Stimulated activated CD4-positive, alpha-beta T cell treated with anti-CD3 and anti-CD28 coated beads, Interleukin-4, amount 100 ng/mL, for 24 hours (primary cell): Measurements from ENCODE around the gene NAT10.

Experiments
- DNase-seq: peaks from one replicate; pipeline ENCODE4 v3.0.0-alpha.2; 2020

Gene NAT10

GRCh38 chr11:34150494-34151151, 45.2 kb downstream of the NAT10 start:
- no peak for DNase-seq

GRCh38 chr11:34151166-34151565, 45.7 kb downstream of the NAT10 start:
- no peak for DNase-seq

GRCh38 chr11:34151916-34152845, 46.8 kb downstream of the NAT10 start:
- no peak for DNase-seq

- no peak for DNase-seq
These were observed 48.8 kb downstream of the NAT10 start for GRCh38 chr11:34154059-34154875.

GRCh38 chr11:34155057-34155756, 49.8 kb downstream of the NAT10 start:
- no peak for DNase-seq

- DNase-seq: no peak
These were observed 50.3 kb downstream of the NAT10 start for GRCh38 chr11:34155757-34156062.

GRCh38 chr11:34157163-34157562, 51.7 kb downstream of the NAT10 start:
- DNase-seq: no peak

- no peak for DNase-seq
These were observed 53.2 kb downstream of the NAT10 start for GRCh38 chr11:34158661-34159060.

- no peak for DNase-seq
These were observed 54.8 kb downstream of the NAT10 start for GRCh38 chr11:34160049-34160721.

GRCh38 chr11:34160791-34161190, 55.4 kb downstream of the NAT10 start:
- DNase-seq: no peak

- DNase-seq: no peak
These were observed 55.9 kb downstream of the NAT10 start for GRCh38 chr11:34161361-34161760.

- DNase-seq: peak; percentile 36
These were observed 56.5 kb downstream of the NAT10 start for GRCh38 chr11:34161812-34162492.

GRCh38 chr11:34162493-34162820, 57.0 kb downstream of the NAT10 start:
- no peak for DNase-seq

GRCh38 chr11:34162856-34163255, 57.4 kb downstream of the NAT10 start:
- no peak for DNase-seq

- DNase-seq: no peak
These were observed 59.7 kb downstream of the NAT10 start for GRCh38 chr11:34165121-34165520.

- DNase-seq: no peak
These were observed 60.5 kb downstream of the NAT10 start for GRCh38 chr11:34165786-34166555.

- DNase-seq: no peak
These were observed 61.6 kb downstream of the NAT10 start for GRCh38 chr11:34166806-34167740.

GRCh38 chr11:34167961-34168360, 62.5 kb downstream of the NAT10 start:
- no peak for DNase-seq

- no peak for DNase-seq
These were observed 63.4 kb downstream of the NAT10 start for GRCh38 chr11:34168642-34169420.
